Medulla oblongata (tissue), 1 donor: ENCODE data around the gene STXBP1.

Experiments used
- DNase-seq: peaks from one replicate; pipeline ENCODE4 v3.0.0-alpha.2; 2015; ENCODE audit errors: extremely low spot score

Gene STXBP1

GRCh38 chr9:127693697-127694096, 81.6 kb downstream of the STXBP1 start:
- no peak for DNase-seq

- DNase-seq = no peak
Observed at GRCh38 chr9:127694890-127695720, 83.0 kb downstream of the STXBP1 start.

GRCh38 chr9:127697575-127697974, 85.5 kb downstream of the STXBP1 start:
- DNase-seq = no peak

GRCh38 chr9:127698386-127698785, 86.3 kb downstream of the STXBP1 start:
- no peak for DNase-seq

- peak; percentile 99 for DNase-seq
Observed at GRCh38 chr9:127698985-127699670, 87.1 kb downstream of the STXBP1 start.

GRCh38 chr9:127700140-127700539, 88.1 kb downstream of the STXBP1 start:
- DNase-seq = no peak

- DNase-seq = no peak
Observed at GRCh38 chr9:127700594-127701255, 88.6 kb downstream of the STXBP1 start.

- no peak for DNase-seq
Observed at GRCh38 chr9:127703289-127703946, 91.3 kb downstream of the STXBP1 start.

- DNase-seq = no peak
Observed at GRCh38 chr9:127705577-127706379, 93.7 kb downstream of the STXBP1 start.

- DNase-seq = no peak
Observed at GRCh38 chr9:127706836-127707241, 94.8 kb downstream of the STXBP1 start, which contains the start of gene CFAP157. Gene CFAP157, plus strand, starts transcription at chr9:127706988. Its CDS starts 44 bp downstream, at chr9:127707032.

GRCh38 chr9:127707766-127708165, 95.7 kb downstream of the STXBP1 start:
- DNase-seq = no peak

- DNase-seq = no peak
Observed at GRCh38 chr9:127708952-127709587, 97.0 kb downstream of the STXBP1 start.

GRCh38 chr9:127710204-127710783, 98.2 kb downstream of the STXBP1 start:
- DNase-seq = no peak

GRCh38 chr9:127711226-127711701, 99.2 kb downstream of the STXBP1 start:
- DNase-seq = no peak

GRCh38 chr9:127711831-127712274, 99.8 kb downstream of the STXBP1 start:
- DNase-seq = no peak

GRCh38 chr9:127712371-127712770, 100.3 kb downstream of the STXBP1 start:
- DNase-seq = no peak

GRCh38 chr9:127712867-127713266, 100.8 kb downstream of the STXBP1 start:
- DNase-seq = no peak

- DNase-seq = no peak
Observed at GRCh38 chr9:127714020-127714750, 102.1 kb downstream of the STXBP1 start.

GRCh38 chr9:127714951-127715469, 102.9 kb downstream of the STXBP1 start:
- DNase-seq = no peak
